ENCODE data around the gene GNPTAB.

Gene GNPTAB

DNA sequence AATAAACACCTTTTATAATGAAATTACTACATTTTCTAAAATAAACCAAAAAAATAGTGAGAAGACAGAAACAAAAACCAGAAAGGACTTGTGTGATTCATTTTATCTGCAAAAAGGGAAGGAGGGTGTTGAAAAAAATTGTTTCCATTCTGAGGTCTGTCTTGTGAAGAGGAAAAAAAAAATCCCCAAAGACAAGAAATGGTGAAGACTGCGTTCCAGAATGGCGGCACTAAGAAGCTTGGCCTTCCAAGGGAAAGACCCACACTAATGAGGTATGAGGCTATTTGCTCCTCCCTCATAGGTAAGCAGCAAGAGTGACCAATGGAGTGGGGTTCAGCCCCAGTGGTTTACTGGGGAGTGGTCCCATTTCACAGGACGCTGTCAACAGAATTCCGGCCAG, 35.0 kb downstream of the GNPTAB start:
- Histone ChIP-seq H3K36me3 (ENCODE audit: low read depth) (no peaks in the 10 kb centered on the region), H3K27me3 (ENCODE audit: insufficient read depth, poor library complexity, severe bottlenecking) (no peaks in the 10 kb centered on the region), H3K9me3 (ENCODE audit: severe bottlenecking) (no peaks in the 10 kb centered on the region), H3K4me1 (ENCODE audit: insufficient read depth, poor library complexity, severe bottlenecking) (no peaks in the 10 kb centered on the region), H3K4me3 (ENCODE audit: severe bottlenecking) (no peak overlapping the region), H3K27ac (ENCODE audit: poor library complexity, severe bottlenecking) (no peak overlapping the region)
- no peak for DNase-seq (ENCODE audit: low spot score)
- no peak for ATAC-seq (ENCODE audit: low read depth)
- TF ChIP-seq CTCF (IDR thresholded peaks at IDR 0.05; ENCODE audit: poor library complexity, severe bottlenecking) = no peak

DNA sequence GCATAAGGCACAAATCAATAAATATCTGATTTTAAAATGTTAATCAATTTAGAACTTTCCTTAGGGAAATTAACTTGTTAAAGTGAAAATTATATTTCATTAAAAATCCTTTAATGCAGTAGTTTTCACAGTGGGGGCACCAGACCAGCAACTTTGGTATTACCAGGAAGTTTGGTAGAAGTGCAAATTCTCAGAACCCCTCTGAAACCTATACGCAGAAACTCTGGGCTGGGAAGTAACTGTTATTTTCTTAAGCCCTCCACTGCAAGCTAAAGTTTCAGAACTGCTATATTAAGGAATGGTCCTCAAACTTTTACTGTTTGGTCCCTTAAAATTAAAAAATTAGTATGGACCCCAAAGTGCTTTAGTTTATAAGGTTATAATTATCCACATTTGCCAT, 35.7 kb downstream of the GNPTAB start:
- TF ChIP-seq CTCF (IDR thresholded peaks at IDR 0.05; ENCODE audit: poor library complexity, severe bottlenecking) = no peak
- no peak for DNase-seq (ENCODE audit: low spot score)
- Histone ChIP-seq H3K4me3 (ENCODE audit: severe bottlenecking) (no peak overlapping the region), H3K9me3 (ENCODE audit: severe bottlenecking) (no peaks in the 10 kb centered on the region), H3K27me3 (ENCODE audit: insufficient read depth, poor library complexity, severe bottlenecking) (no peaks in the 10 kb centered on the region), H3K4me1 (ENCODE audit: insufficient read depth, poor library complexity, severe bottlenecking) (no peaks in the 10 kb centered on the region), H3K27ac (ENCODE audit: poor library complexity, severe bottlenecking) (no peak overlapping the region), H3K36me3 (ENCODE audit: low read depth) (no peaks in the 10 kb centered on the region)
- no peak for ATAC-seq (ENCODE audit: low read depth)

- no peak for TF ChIP-seq CTCF (IDR thresholded peaks at IDR 0.05; ENCODE audit: poor library complexity, severe bottlenecking)
- H3K4me3 ChIP-seq (ENCODE audit: severe bottlenecking) = no peak overlapping the region
- H3K27ac ChIP-seq (ENCODE audit: poor library complexity, severe bottlenecking) = no peak overlapping the region
- no peak for DNase-seq (ENCODE audit: low spot score)
- ATAC-seq (ENCODE audit: low read depth) = no peak
- H3K36me3 ChIP-seq (ENCODE audit: low read depth) = no peaks in the 10 kb centered on the region
- no peaks in the 10 kb centered on the region for H3K9me3 ChIP-seq (ENCODE audit: severe bottlenecking)
- H3K4me1 ChIP-seq (ENCODE audit: insufficient read depth, poor library complexity, severe bottlenecking) = no peaks in the 10 kb centered on the region
- H3K27me3 ChIP-seq (ENCODE audit: insufficient read depth, poor library complexity, severe bottlenecking) = no peaks in the 10 kb centered on the region
Observed at GRCh38 chr12:101794574-101794973, 36.2 kb downstream of the GNPTAB start.

DNA sequence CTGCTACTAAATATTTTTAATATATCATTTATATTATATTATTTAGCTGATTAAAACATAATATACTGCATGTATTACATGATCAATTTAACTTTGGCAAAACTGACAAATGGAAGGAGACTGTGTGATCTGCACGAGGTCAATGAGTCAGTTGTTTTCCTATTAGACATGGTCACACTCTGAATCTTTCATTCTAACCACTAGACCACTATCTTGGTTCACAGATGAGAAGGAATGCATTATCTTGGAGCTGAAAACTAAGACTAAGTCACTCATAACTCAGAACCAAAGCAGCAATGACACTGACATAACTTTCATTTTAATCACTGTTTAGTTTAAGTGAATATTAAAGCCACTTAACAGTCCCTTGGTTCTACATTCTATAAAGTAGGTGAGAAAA, 37.4 kb downstream of the GNPTAB start:
- no peak for TF ChIP-seq CTCF (IDR thresholded peaks at IDR 0.05; ENCODE audit: poor library complexity, severe bottlenecking)
- 0 out of 2 replicates have a peak, but pooled peaks cover 3% of the 10 kb centered on the region for H3K36me3 ChIP-seq (ENCODE audit: low read depth)
- ATAC-seq (ENCODE audit: low read depth) (no peak), DNase-seq (ENCODE audit: low spot score) (no peak)
- no peaks in the 10 kb centered on the region for H3K4me1 ChIP-seq (ENCODE audit: insufficient read depth, poor library complexity, severe bottlenecking)
- H3K27ac ChIP-seq (ENCODE audit: poor library complexity, severe bottlenecking) = no peak overlapping the region
- H3K4me3 ChIP-seq (ENCODE audit: severe bottlenecking) = no peak overlapping the region
- H3K9me3 ChIP-seq (ENCODE audit: severe bottlenecking) = no peaks in the 10 kb centered on the region
- no peaks in the 10 kb centered on the region for H3K27me3 ChIP-seq (ENCODE audit: insufficient read depth, poor library complexity, severe bottlenecking)

DNA sequence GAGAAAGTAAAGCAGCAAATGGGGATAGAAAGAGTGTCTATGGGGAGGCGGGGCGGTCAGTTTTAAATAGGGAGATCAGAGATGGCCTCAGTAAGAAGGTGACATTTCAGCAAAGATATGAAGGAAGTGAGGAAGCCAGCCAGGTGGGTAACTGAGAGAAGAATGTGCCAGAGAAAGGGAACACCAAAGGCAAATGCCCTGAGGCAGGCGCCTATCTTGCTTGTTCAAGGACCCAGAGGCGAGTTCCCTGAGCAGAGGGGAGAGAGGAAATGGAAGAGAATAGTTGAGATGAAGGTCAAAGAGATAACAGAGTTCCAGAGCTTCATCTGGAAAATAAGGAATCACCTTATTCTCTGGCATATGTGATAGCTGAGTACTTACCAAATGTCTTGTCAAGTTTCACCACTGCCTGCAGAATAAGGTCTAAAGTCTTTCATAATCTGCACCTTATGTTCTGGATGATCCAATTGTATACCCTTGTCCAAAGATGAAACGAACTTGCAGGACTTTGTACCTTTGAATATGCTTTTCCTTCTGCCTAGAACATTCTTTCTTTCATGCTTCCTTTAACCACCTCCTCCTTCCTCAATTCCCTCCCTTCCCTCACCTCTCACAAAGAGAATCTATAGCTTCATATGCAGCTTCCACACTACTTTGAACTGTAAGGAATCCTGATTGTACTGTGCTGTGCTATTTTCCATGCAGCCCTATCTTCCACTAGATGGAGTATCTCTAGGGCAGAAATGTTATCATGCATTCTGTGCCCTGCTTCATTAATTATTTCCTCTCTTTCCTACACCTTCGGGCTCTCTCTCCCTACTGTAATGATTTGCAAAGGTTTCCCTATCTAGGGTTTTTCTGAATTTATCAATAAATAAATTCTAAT, 38.5 kb downstream of the GNPTAB start:
- no peak for DNase-seq (ENCODE audit: low spot score)
- Histone ChIP-seq H3K4me1 (ENCODE audit: insufficient read depth, poor library complexity, severe bottlenecking) (no peaks in the 10 kb centered on the region), H3K27ac (ENCODE audit: poor library complexity, severe bottlenecking) (no peak overlapping the region), H3K4me3 (ENCODE audit: severe bottlenecking) (no peak overlapping the region), H3K9me3 (ENCODE audit: severe bottlenecking) (no peaks in the 10 kb centered on the region), H3K27me3 (ENCODE audit: insufficient read depth, poor library complexity, severe bottlenecking) (no peaks in the 10 kb centered on the region), H3K36me3 (ENCODE audit: low read depth) (peaks cover 3% of the 10 kb centered on the region; the same call in 1 of the 2 replicates)
- ATAC-seq (ENCODE audit: low read depth) = peak; percentile 44; the same call in 1 of the 3 replicates
- TF ChIP-seq CTCF (IDR thresholded peaks at IDR 0.05; ENCODE audit: poor library complexity, severe bottlenecking) = peak; percentile 24
